HL-60 (cell line): ENCODE data around the gene QPRT.

Experiments used
- DNase-seq, 2 experiments: peaks; one replicate each; pipeline ENCODE4 v3.0.0-alpha.2; 2010 to 2020; ENCODE audit warnings: low read depth in 1 of 2, low spot score in 1 of 2
- H3K27ac ChIP-seq: fragments of 250-450 bp; sonication (Bioruptor Pico); replicated peaks from 2 replicates; pipeline ENCODE4 v1.5.1; 2020; ENCODE audit warnings: mild to moderate bottlenecking, moderate library complexity
- H3K27me3 ChIP-seq: fragments of 250-450 bp; sonication (Bioruptor Pico); 2 replicates; pipeline ENCODE4 v1.5.1; 2021; ENCODE audit warnings: mild to moderate bottlenecking, moderate library complexity; ENCODE audit not compliant: insufficient read depth, poor library complexity, severe bottlenecking
- H3K4me3 ChIP-seq: replicated peaks from 2 replicates; pipeline ENCODE4 v1.5.1; 2011; ENCODE audit warnings: mild to moderate bottlenecking, control low read depth, low read length; ENCODE audit not compliant: insufficient read depth
- CTCF ChIP-seq: IDR thresholded peaks from one replicate; pipeline ENCODE4 v1.5.1; 2011; ENCODE audit warnings: low read length, control low read depth, inconsistent platforms; ENCODE audit not compliant: insufficient read depth
- GABPA ChIP-seq: IDR thresholded peaks from 2 replicates; pipeline ENCODE4 v1.6.1; 2012; ENCODE audit warnings: low read depth
- POLR2AphosphoS5 ChIP-seq: IDR thresholded peaks from 2 replicates; pipeline ENCODE4 v1.6.1; 2012; ENCODE audit warnings: low read depth
- REST ChIP-seq: IDR thresholded peaks from 2 replicates; pipeline ENCODE4 v1.6.1; 2012; ENCODE audit warnings: low read depth; ENCODE audit not compliant: insufficient replicate concordance
- SPI1 ChIP-seq: IDR thresholded peaks from 2 replicates; pipeline ENCODE4 v1.6.1; 2012; ENCODE audit warnings: low read depth, mild to moderate bottlenecking, borderline replicate concordance

QPRT gene

GRCh38 chr16:29663016-29663806, 15.8 kb upstream of the QPRT start, which contains the start of gene SPN:
TSS of gene SPN (plus strand) at chr16:29663247. CDS start at chr16:29663729, 482 bp downstream.
- H3K4me3 ChIP-seq, result peak within 1 kb of the TSS; percentile 52
- TF ChIP-seq CTCF, result no peak
- peak; percentile 85 for TF ChIP-seq SPI1
- TF ChIP-seq POLR2AphosphoS5, result peak; percentile 91
- 0 out of 2 replicates have a peak, but pooled peaks have one; percentile 6 for TF ChIP-seq GABPA
- TF ChIP-seq REST, result peak; percentile 32
- H3K27ac ChIP-seq, result peak within 1 kb of the TSS; percentile 98

GRCh38 chr16:29663807-29664090, 15.2 kb upstream of the QPRT start:
- Histone ChIP-seq H3K4me3 (peak overlapping the region; percentile 52), H3K27ac (peak overlapping the region; percentile 98), H3K27me3 (no peaks in the 10 kb centered on the region)
- DNase-seq, result peak in 1 of 2 experiments; percentile 83
- TF ChIP-seq REST, result no peak
- no peak for TF ChIP-seq GABPA
- TF ChIP-seq SPI1, result no peak
- TF ChIP-seq POLR2AphosphoS5, result no peak
- no peak for TF ChIP-seq CTCF

More at GRCh38 chr16:29663016-29663806, 15.8 kb upstream of the QPRT start, which contains the start of gene SPN:
- no peaks in the 10 kb centered on the region for H3K27me3 ChIP-seq
- peak; percentile 92 to 94 for DNase-seq

- Histone ChIP-seq H3K27ac (peak overlapping the region; percentile 98), H3K27me3 (no peaks in the 10 kb centered on the region), H3K4me3 (peak overlapping the region; percentile 52)
- DNase-seq, result peak; percentile 55 to 91
- TF ChIP-seq REST (peak; percentile 17), GABPA (no peak), POLR2AphosphoS5 (peak; percentile 52)
These were observed 14.7 kb upstream of the QPRT start for GRCh38 chr16:29664091-29664921.
